ENCODE measurements around the gene USP17L28.
"Not testable (repeated sequence)": the region's sequence is repeated elsewhere in the genome, so short reads cannot be mapped to it uniquely, and the experiment has no call there.

Gene USP17L28

GRCh38 chr4:9348593-9348992 lies at the start of gene USP17L28:
TSS of gene USP17L28 (plus strand) at chr4:9348893. CDS start at chr4:9348893, 0 bp downstream.
- not testable (repeated sequence) for DNase-seq

GRCh38 chr4:9324191-9324590 lies 24.5 kb upstream of the USP17L28 start:
- DNase-seq, result not testable (repeated sequence)

GRCh38 chr4:9324865-9325264 lies 23.8 kb upstream of the USP17L28 start, which contains the start of gene USP17L24:
TSS of gene USP17L24 (plus strand) at chr4:9325165. CDS start at chr4:9325165, 0 bp downstream.
- not testable (repeated sequence) for DNase-seq

GRCh38 chr4:9329611-9330010 lies 19.1 kb upstream of the USP17L28 start, which contains the start of gene USP17L25:
TSS of gene USP17L25 (plus strand) at chr4:9329911. CDS start at chr4:9329911, 0 bp downstream.
- DNase-seq, result not testable (repeated sequence)

GRCh38 chr4:9334358-9334757 lies 14.3 kb upstream of the USP17L28 start, which contains the start of gene USP17L26:
TSS of gene USP17L26 (plus strand) at chr4:9334658. CDS start at chr4:9334658, 0 bp downstream.
- DNase-seq, result not testable (repeated sequence)

GRCh38 chr4:9339103-9339502 lies 9.6 kb upstream of the USP17L28 start, which contains the start of gene USP17L5:
TSS of gene USP17L5 (plus strand) at chr4:9339403. CDS start at chr4:9339403, 0 bp downstream.
- not testable (repeated sequence) for DNase-seq

GRCh38 chr4:9343848-9344247 lies 4.8 kb upstream of the USP17L28 start, which contains the start of gene USP17L27:
TSS of gene USP17L27 (plus strand) at chr4:9344148. CDS start at chr4:9344148, 0 bp downstream.
- DNase-seq, result not testable (repeated sequence)

GRCh38 chr4:9350866-9351265 lies 2.2 kb downstream of the USP17L28 start:
- DNase-seq, result not testable (repeated sequence)

GRCh38 chr4:9353338-9353737 lies 4.6 kb downstream of the USP17L28 start, which contains the start of gene USP17L29:
TSS of gene USP17L29 (plus strand) at chr4:9353638. CDS start at chr4:9353638, 0 bp downstream.
- not testable (repeated sequence) for DNase-seq

GRCh38 chr4:9362829-9363228 lies 14.1 kb downstream of the USP17L28 start, which contains the start of gene USP17L30:
TSS of gene USP17L30 (plus strand) at chr4:9363129. CDS start at chr4:9363129, 0 bp downstream.
- not testable (repeated sequence) for DNase-seq

GRCh38 chr4:9379881-9380280 lies 31.2 kb downstream of the USP17L28 start:
- not testable (repeated sequence) for DNase-seq

- DNase-seq, result not testable (repeated sequence)
These were observed 32.4 kb downstream of the USP17L28 start for GRCh38 chr4:9381012-9381534.

- no peak for DNase-seq
These were observed 35.4 kb downstream of the USP17L28 start for GRCh38 chr4:9384126-9384525.

GRCh38 chr4:9389001-9389400 lies 40.3 kb downstream of the USP17L28 start:
- DNase-seq, result not testable (repeated sequence)
